Body of pancreas (tissue), 4 donors: ENCODE results near the gene IGSF9. TPM values are rescaled to one million over a fixed set of nuclear protein-coding genes. Genes with fewer than 3 reads are reported as not detected.

ENCODE experiments used
- ATAC-seq: fragments of 150-250 bp; one replicate; pipeline ENCODE4 v1.9.1; 2016
- DNase-seq, 4 donors: peaks; one replicate each; pipeline ENCODE4 v3.0.0-alpha.2; 2019
- H3K27ac ChIP-seq, 4 donors: fragments of 200-600 bp; sonication (generic); 1 replicate in 3 of 4; 2 replicates in 1 of 4; pipeline versions ENCODE4 v1.5.1 to v1.6.1; 2016 to 2019; ENCODE audit warnings: mild to moderate bottlenecking in 1 of 4, mixed read lengths in 1 of 4, moderate library complexity in 1 of 4
- H3K27me3 ChIP-seq, 2 donors: fragments of 200-600 bp; sonication (generic); one replicate each; pipeline ENCODE4 v1.6.0; 2016; ENCODE audit warnings: mild to moderate bottlenecking in 1 of 2
- H3K36me3 ChIP-seq, 2 donors: fragments of 200-600 bp; sonication (generic); replicated peaks in 1 of 2; 2 replicates each; pipeline ENCODE4 v1.5.1; 2016; ENCODE audit warnings: low read depth in 2 of 2; ENCODE audit not compliant: insufficient read depth in 1 of 2
- H3K4me1 ChIP-seq: fragments of 200-600 bp; sonication (generic); one replicate; pipeline ENCODE4 v1.6.0; 2016
- H3K4me3 ChIP-seq, 2 donors: fragments of 200-600 bp; sonication (generic); 1 replicate in 1 of 2; 2 replicates in 1 of 2; pipeline ENCODE4 v1.5.1; 2016 to 2019
- H3K9me3 ChIP-seq, 3 donors: fragments of 200-600 bp; sonication (generic); 1 replicate in 2 of 3; 2 replicates in 1 of 3; pipeline ENCODE4 v1.5.1; 2016
- POLR2A ChIP-seq, 3 donors: fragments of 450-650 bp; IDR thresholded peaks; one replicate each; pipeline ENCODE4 v1.6.1; 2016; ENCODE audit warnings: antibody characterized with exemption in 3 of 3, mild to moderate bottlenecking in 2 of 3
- WGBS, 2 donors: methylation state at CpG; one replicate each; pipeline ENCODE4 v1.1.5; 2017; 5-methylcytosine and 5-hydroxymethylcytosine counted together
- intact Hi-C: fragments of 100-400 bp; cut with DNase I; formaldehyde crosslinking; loops from one replicate; pipeline ENCODE4 v1.15.1; 2023
- total RNA-seq, 2 donors: library from RNA; depleted of rRNA; stranded (reverse); fragments of >200 nt; gene quantifications; one replicate each; pipeline ENCODE4 v1.1.0, GENCODE V29; 2016
- TF ChIP-seq, protein P1 (sequence below), 7 experiments: fragments of 450-650 bp in 4 of 7; fragments of 200-600 bp in 3 of 7; sonication (generic) in 3 of 7; IDR thresholded peaks; one replicate each; pipeline ENCODE4 v1.5.1; 2016 to 2019; ENCODE audit warnings: antibody characterized with exemption in 7 of 7

The IGSF9 gene
- total RNA-seq, 2 donors from 2014 or later, result 2.3 to 4.9 TPM

DNA sequence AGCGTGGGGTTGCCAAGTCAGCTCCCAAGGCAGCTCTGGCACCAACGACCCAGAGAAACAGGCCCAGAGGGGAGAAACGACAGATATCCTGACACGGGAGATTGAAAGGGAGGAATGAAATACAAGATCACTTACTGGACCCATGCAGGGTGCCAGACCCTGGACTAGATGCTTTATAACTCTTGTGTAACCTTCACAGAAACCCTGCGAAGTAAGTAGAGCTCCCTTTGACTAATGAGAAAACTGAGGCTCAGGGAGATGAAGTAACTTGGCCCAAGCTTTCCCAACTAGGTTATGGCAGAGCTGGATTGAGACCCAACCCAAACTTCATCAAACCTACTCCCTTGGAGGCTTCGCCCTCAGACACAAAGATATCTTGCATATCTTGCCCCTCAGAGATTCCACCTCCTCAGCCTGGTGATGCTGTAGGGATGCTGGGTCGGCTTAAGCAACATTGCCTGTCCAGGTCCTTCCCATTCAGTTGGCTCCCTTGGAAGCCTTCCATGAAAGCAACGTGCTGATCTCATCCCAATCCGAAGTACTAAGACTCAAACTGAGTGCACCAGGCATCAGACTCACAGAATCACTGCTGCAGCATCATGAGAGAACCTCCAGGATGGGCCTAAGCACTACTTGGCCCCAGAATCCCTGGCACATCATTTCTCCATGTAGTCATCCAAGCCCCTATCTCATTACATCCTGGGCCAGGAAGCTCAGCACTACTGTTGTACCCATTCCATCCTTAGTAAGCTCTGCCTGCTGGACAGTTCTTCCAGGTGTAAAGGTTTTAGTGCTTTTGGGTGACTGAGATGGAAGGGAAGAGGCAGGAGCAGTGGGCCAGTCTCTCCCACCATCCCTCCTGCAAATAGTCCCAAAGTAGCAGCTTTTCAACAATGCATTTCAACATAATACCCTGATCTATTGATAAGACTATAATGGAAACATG, 1.1 kb upstream of the IGSF9 start:
- TF ChIP-seq, protein P1, sequence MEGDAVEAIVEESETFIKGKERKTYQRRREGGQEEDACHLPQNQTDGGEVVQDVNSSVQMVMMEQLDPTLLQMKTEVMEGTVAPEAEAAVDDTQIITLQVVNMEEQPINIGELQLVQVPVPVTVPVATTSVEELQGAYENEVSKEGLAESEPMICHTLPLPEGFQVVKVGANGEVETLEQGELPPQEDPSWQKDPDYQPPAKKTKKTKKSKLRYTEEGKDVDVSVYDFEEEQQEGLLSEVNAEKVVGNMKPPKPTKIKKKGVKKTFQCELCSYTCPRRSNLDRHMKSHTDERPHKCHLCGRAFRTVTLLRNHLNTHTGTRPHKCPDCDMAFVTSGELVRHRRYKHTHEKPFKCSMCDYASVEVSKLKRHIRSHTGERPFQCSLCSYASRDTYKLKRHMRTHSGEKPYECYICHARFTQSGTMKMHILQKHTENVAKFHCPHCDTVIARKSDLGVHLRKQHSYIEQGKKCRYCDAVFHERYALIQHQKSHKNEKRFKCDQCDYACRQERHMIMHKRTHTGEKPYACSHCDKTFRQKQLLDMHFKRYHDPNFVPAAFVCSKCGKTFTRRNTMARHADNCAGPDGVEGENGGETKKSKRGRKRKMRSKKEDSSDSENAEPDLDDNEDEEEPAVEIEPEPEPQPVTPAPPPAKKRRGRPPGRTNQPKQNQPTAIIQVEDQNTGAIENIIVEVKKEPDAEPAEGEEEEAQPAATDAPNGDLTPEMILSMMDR (IDR thresholded peaks at IDR 0.05), result no peak
- no peak for TF ChIP-seq POLR2A (IDR thresholded peaks at IDR 0.05)
- H3K36me3 ChIP-seq, result no peaks in the 10 kb centered on the region
- H3K27ac ChIP-seq, result peak overlapping the region in 3 of 4 donors; percentile 62 to 80 (median 63)
- no peaks in the 10 kb centered on the region for H3K9me3 ChIP-seq
- ATAC-seq (no peak), DNase-seq (no peak)
- intact Hi-C loops, result no loop called here
- H3K4me3 ChIP-seq, result no peak overlapping the region
- WGBS, 2 donors, result 16 to 43% methylated on average over 5 to 9 of the region's 9 CpGs
- H3K27me3 ChIP-seq, result no peaks in the 10 kb centered on the region
- peaks cover 26% of the 10 kb centered on the region for H3K4me1 ChIP-seq

DNA sequence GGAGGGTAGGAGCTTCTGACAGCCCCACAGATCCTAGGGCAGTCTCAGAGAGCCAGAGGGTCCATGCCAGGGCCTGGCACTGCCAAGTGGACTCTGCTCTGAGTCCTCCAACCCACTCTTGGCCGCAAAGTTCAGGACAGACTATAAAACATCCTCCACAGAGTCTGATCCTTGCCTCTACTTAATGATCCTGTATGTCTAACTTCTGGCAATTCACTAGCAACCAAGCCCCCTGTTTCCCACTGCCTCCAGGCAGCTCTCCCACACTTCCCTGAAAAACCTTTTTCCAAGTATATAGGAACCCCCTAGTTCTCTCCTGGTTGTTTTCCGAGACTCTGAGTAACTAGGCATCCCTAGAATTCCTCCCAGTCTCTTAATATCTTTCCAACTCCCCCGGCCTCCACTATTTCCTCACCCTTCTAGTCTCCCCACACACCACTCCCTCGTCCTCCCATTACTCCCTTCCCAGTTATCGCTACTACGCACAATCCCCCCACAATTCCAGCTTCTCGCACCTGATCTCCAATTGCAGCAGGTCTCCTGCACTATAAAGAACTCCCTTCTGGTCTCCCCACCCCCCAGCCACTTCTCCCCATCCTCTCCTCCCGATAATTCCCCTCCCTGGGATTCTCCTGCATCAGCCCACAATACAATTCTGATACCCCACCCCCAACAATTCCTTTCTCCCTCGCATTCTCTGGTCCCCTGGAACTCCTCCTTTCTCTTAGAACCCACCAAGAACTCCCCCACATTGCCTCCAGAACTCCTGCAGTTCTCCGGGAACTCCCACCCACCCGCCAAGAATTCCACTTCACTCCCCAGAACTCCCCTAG, 574 bp downstream of the IGSF9 start:
- ATAC-seq, result no peak
- Histone ChIP-seq H3K27me3 (no peaks in the 10 kb centered on the region), H3K4me3 (no peak overlapping the region), H3K9me3 (no peaks in the 10 kb centered on the region), H3K4me1 (peaks cover 26% of the 10 kb centered on the region), H3K27ac (peak overlapping the region in 2 of 4 donors; percentile 63 to 80), H3K36me3 (no peaks in the 10 kb centered on the region)
- 48 to 57% methylated on average over 11 of the region's 11 CpGs for WGBS, 2 donors
- DNase-seq, result no peak
- TF ChIP-seq, protein P1 (IDR thresholded peaks at IDR 0.05), result no peak
- TF ChIP-seq POLR2A (IDR thresholded peaks at IDR 0.05), result no peak
- intact Hi-C loops, result loop anchor here (5.0 kb wide), 1 partner anchor 142 kb away; no protein-coding TSS in a partner anchor

DNA sequence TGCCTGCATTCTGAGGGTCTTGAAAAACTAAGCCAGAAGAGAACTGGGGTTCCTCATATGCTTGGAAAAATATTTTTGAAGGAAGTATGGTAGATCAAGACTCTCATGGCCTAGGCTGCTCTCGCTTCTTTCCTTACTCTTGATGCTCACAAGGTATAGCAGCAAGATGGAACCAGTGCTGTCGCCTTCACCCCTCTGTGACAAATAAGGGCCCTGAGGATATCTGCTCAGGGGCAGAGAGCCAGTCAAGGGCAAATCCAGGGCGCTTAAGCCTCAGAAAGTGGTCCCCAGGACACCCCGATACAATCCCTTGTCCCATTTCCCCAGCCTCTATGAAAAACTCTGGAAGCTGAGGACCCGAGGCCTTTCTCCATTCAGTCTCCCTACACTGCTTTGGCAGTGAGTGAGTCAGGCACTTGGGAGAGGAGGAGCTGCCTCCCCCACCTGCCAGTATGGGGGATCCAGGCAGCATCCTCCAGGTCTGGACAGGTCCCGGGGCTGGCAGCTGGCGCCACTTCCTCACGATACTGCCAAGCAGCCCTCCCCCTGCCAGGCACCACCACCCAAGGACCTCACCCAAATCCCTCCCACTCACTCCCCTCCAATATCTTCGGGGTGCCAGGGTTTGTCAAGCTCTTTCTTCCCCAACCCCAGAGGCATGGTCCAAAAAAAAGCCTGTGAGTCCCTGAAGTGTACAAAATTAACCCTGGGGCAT, 1.3 kb downstream of the IGSF9 start:
- intact Hi-C loops, result loop anchor here (5.0 kb wide), 1 partner anchor 143 kb away; no protein-coding TSS in a partner anchor
- Histone ChIP-seq H3K4me3 (no peak overlapping the region), H3K27me3 (no peaks in the 10 kb centered on the region), H3K27ac (no peak overlapping the region), H3K36me3 (no peaks in the 10 kb centered on the region), H3K4me1 (peaks cover 21% of the 10 kb centered on the region), H3K9me3 (no peaks in the 10 kb centered on the region)
- DNase-seq (no peak), ATAC-seq (no peak)
- TF ChIP-seq, protein P1 (IDR thresholded peaks at IDR 0.05), result no peak
- TF ChIP-seq POLR2A (IDR thresholded peaks at IDR 0.05), result no peak
- 74 to 76% methylated on average over 8 to 9 of the region's 9 CpGs for WGBS, 2 donors

DNA sequence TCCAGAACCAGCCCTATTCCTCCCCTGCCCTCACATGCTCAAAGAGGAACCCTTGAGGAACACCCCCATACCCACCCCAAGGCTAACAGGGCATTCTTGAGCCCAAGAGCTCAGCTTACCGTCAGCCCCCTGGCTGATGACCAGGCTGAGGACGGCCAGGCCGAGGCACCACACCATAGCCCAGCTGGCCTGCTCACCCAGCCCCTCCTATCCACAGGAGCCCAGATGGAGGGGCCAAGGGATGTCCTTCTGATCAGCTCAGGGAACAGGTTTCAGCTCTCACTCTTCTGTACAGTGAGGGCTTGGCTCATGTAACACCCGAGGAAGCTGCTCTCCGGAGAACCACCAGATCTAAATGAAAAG, 2.2 kb downstream of the IGSF9 start:
- 45 to 78% methylated on average over 2 to 5 of the region's 5 CpGs for WGBS, 2 donors
- Histone ChIP-seq H3K4me1 (peaks cover 21% of the 10 kb centered on the region), H3K36me3 (no peaks in the 10 kb centered on the region), H3K27me3 (no peaks in the 10 kb centered on the region), H3K27ac (no peak overlapping the region), H3K9me3 (no peaks in the 10 kb centered on the region), H3K4me3 (no peak overlapping the region)
- intact Hi-C loops, result loop anchor here (5.0 kb wide), 1 partner anchor 144 kb away; no protein-coding TSS in a partner anchor
- no peak for TF ChIP-seq POLR2A (IDR thresholded peaks at IDR 0.05)
- TF ChIP-seq, protein P1 (IDR thresholded peaks at IDR 0.05), result no peak
- ATAC-seq, result no peak
- DNase-seq, result peak in 1 of 4 donors; percentile 0
